GM21737 (cell line): ENCODE data around the gene NELFB.

Source experiments
- ATAC-seq: cut with Tn5 transposase; IDR thresholded peaks from one replicate; pipeline ENCODE4 v1.9.1; 2021; ENCODE audit warnings: mild to moderate bottlenecking, moderate library complexity; ENCODE audit not compliant: unreplicated experiment

The NELFB gene

DNA sequence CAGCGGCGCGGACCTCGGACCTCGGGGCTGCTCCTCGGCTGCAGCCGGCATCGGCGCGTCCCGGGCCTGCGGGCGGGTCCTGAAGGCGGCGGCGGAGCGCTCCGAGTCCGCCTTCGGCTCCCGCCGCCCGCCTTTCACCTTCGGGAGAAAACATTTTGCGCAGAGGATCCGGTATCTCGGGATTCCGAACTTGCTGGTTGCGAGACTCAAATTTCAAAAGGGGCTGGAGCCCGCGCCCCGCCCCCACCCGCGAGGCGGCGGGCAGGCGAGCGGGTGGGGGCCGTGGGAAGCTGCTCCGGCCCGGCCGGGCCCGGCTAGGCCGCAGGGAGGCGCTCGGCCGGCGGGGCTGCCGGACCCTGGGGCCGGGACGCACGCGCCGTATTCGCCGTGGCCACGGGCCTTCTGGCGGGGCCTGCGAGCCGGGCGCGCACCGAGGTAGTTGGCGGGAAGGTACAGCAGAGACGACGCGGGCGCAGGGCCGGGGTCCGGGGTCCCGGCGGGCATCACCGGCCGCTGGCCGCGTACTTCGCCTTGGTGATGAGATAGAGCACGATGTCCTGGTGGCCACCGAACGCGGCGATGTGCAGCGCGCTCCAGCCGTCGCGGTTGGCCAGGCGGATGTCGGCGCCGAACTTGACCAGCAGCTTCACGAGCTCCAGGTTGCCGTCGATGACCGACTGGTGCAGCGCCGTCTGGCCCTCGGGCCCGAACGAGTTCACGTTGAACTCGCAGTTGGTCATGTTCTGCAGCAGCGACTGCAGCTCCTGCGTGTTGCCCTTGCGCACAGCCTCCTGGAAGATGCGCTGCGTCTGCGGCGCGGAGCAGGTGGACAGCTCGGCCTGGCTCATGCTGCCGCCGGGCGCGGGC lies 46.2 kb downstream of the NELFB start:
- peak; percentile 19 for ATAC-seq

- peak; percentile 65 for ATAC-seq
These were observed 47.0 kb downstream of the NELFB start, which contains the start of gene NRARP for GRCh38 chr9:137302118-137302448. Gene NRARP (minus strand): TSS chr9:137302271. CDS start chr9:137301928, 343 bp downstream.

- ATAC-seq = peak; percentile 41
These were observed 47.5 kb downstream of the NELFB start for GRCh38 chr9:137302449-137303150.

DNA sequence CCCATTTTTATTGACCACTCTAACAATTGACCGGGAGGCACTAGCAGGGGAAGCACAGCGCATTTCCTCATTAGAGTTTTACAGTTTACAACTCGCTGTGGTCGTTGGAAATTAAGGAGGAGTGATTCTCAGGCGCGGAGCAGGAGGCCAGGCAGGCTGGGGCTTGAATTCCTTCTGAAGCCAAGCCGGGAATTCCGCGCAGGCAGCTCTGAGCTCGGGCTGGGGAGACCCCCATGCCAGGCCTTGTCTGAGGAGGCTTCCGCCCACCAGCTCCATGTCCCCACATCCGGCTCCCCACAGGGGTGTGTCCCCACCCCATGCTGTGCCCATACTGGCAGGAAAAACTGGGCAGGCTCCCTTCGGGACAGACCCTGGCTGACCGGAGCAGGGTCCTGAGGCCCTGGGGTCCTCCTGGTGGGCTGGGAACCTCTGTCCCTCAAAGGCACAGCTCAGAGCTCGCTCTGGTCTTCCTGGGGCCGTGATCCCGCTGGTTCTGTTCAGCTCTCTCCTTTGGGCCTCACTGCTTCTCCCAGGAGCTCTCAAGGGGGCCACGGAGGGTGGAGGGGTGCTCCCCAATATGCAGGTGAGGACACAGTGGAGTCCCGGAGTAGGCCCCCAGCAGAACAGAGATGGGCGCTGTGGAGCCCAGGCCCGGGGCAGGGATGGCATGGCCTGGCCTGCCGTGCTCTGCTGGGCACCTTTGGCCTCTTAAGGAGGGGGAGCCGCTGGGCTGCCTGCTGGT lies 48.2 kb downstream of the NELFB start:
- ATAC-seq = no peak

DNA sequence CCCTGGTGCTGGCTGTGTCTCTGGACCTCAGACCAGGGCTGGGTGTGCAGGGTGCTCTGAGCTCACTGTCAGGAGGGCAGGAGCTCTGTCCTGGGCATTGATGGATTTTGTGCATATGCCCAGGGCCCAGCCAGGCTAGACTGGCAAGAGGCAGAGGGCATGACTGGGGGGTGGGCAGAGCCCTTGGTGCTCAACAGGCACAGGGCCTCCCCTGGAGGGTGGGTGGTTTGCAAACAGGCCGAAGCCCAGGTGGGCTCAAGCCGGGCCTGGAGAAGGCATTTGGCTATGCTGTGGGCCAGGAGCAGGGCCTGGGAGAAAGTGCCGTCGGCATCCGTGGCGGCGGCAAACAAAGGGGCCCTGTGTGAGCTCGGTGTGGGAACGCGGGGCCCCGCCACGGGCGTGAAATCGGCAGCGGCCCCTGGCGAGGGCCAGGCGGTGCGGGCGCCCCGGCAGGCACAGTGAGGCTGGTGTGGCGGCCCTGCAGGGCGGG lies 48.8 kb downstream of the NELFB start:
- ATAC-seq = no peak

GRCh38 chr9:137304383-137305059 lies 49.4 kb downstream of the NELFB start:
- no peak for ATAC-seq

DNA sequence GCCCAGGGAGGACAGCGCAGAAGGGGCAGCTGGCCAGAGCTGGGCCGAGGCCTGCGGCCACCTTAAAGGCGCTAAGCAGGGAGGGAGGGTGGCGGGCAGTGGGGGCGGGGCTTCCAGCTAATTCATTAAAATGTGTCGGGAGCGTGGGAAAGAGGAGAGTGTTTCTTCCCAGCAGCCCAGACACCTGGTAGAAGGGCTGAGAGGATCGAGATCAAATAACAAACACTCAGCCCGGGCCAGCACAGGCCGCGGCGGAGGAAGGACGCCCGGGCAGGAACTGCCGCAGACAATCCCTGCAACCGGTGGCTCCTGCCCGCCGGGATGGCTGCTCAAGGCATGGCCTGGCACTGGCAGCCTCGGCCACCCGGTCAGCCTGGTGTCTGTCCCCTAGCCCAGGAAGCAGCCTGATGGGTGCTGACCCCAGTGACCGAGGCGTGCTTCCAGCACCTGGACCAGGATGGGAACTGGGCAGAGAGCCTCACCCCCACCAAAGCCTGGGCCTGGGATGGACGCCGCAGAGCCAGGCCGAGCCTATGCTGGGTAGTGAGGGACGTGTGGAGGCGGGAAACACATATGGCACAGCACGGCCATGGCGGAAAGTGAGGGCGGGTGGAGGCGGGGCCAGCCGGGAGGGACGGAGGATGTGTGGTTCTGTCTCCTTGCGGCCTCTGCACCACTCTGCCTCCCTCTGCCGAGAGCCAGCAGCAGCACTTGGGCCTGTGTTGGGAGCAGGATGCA lies 50.1 kb downstream of the NELFB start:
- ATAC-seq = no peak

DNA sequence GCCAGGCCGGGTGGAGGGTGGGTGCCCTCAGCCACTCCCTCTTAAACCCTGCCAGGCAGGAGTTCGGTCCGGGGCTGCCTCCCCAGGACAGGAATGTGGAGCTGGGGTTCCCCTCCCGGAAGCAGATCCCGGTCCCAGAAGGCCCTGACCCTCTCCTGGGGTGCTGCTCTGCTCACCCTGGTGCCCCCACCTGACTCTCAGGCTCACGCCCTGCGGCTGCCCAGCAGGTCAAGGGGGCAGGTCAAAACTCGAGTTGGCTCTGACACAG lies 50.6 kb downstream of the NELFB start:
- no peak for ATAC-seq

DNA sequence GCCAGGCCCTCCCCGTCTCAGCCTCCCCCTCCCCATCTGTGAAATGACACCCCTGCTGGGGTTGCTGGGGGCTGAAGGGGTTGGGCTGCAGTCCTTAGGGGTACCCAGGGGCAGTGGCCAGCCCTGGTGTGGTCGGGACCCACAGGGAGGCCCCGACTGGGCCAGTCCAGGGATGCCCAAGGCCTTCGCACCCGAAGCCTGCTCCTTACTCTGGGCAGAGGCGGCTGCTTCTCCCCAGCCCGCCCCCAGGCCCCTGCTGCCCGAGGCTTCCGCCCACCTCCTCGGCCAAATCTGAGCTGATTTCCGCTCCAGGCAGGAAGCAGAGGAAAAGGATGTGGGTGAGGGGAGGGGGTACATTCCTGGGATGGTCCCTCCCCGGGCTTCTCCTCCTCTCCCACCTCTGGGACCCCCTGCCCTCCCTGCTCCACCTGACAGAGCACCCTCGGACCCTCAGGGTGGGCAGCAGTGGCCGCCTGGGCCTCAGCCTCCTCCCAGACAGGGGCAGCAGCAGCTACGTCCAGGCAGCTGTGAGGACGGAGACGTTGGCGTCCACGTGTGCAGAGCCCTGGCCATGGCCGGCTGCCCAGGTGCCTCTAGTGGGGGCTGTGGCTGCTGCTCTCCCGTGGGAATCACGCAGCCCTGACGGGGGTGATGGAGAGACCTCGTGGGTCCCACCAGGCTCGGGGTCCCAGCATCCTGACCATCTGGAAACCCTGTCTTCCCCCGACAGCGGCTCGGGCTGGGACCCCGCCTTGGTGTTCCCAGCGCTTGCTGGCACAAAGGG lies 51.1 kb downstream of the NELFB start:
- no peak for ATAC-seq

DNA sequence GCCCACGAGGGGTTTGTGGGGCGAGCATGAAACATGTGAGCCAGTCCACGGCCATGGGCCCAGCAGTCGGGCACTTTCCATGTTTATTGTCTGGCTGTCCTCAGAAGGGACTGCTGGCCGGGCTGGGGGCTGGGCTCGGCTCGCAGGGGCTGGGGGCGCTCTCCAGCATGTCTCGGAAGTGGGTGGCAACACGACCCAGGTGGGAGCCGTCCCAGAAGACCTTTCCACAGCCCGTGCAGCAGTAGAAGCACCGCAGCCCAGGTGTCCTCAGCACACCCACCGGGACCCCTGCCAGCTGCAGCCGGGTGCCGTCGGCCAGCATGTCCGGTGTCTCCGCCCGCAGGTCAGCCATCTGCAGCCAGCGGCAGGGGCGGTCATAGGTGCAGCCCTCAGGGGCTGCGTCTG lies 51.7 kb downstream of the NELFB start:
- ATAC-seq = no peak

GRCh38 chr9:137307255-137308056 lies 52.3 kb downstream of the NELFB start:
- no peak for ATAC-seq

GRCh38 chr9:137308057-137308619 lies 53.0 kb downstream of the NELFB start:
- no peak for ATAC-seq

DNA sequence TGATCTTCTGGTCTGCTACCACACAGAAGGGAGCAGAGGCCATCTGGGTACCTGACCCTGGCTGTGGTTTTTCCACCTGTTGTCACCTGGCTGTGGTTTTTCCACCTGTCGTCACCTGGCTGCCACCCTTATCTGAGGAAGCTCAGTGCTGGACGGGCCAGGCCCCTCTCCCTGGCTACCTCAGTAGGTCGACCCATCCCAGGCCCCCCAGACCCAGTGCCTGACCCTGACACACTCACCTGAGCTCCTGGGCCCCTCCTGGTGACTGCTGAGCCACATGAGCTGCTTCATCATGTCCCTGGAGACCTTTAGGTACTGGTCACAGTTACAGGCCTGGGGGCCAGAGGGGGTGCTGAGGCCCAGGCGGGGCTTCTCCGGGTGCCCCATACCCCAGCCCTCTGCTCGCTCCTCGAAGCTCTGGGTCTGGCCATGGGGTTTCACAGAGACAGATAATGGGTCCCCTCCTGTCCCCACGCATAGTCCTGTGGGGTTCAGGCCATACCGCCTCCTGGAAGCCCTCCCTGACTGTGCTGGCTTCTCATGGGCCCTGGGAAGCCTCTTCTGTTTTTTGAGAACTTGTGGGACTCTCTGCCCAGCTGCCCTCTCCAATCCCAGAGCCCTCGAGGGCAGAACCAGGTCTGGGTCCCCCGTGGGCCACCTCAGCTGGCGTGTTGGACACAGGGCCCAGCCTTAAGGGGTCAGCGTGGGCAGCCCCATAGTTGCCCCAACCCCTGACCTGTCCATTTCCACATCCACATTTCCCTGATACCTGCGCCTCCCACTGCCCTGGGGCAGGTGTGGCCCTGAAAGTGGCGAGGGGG lies 54.5 kb downstream of the NELFB start:
- ATAC-seq = no peak

DNA sequence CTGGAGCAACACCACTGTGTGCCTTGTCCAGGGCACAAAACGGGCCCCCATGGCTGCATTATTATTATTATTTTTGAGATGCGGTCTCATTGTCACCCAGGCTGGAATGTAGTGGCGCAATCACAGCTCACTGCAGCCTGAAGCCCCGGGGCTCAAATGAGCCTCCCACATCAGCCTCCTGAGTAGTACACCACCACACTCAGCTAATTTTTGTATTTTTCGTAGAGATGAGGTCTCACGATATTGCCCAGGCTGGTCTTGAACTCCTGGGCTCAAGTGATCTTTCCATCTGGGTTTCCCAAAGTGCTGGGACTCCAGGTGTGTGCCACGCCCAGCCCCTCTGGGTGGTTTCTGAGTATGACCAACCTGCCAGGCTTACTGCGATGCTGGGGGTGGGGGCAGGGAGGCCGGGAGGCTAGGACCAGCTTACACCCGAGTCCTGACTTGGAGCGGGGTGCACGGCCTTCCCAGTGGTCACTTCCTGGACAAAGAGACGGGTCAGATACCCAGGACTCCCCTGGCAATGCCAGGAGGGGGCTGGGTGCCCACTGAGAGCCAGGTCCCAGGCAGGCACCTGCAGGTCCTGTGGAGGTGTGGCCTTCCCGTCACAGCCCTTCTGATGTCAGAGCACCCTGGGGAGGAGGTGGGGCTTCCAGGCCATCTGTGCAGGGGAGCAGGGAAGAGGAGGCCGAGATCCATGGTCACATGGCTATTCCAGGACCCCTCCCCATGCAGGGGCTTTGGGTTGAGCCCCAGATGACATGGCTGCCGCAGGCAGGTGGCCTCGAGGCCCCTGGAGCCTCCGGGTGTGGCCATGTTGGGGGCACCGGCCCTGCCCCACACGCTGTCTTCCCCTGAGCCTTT lies 55.3 kb downstream of the NELFB start:
- no peak for ATAC-seq

GRCh38 chr9:137311171-137311985 lies 56.3 kb downstream of the NELFB start:
- no peak for ATAC-seq
